H9 (cell line): ENCODE measurements around the gene YPEL1. TPM values are rescaled to one million over a fixed set of nuclear protein-coding genes. Genes with fewer than 3 reads are reported as not detected.

Source experiments
- DNase-seq: peaks from one replicate; pipeline ENCODE4 v3.0.0-alpha.2; 2017
- H2AFZ ChIP-seq: one replicate; pipeline ENCODE4 v1.6.1; 2013; ENCODE audit warnings: mild to moderate bottlenecking, low read length, control low read depth, moderate library complexity
- H2AK5ac ChIP-seq: 2 replicates; pipeline ENCODE4 v1.6.1; 2013; ENCODE audit warnings: low read length, control low read depth, mixed read lengths; ENCODE audit not compliant: insufficient read length
- H2BK120ac ChIP-seq: one replicate; pipeline ENCODE4 v1.6.1; 2013; ENCODE audit warnings: low read depth, mild to moderate bottlenecking, low read length, control low read depth, inconsistent platforms; ENCODE audit not compliant: poor library complexity, severe bottlenecking
- H2BK12ac ChIP-seq: 2 replicates; pipeline ENCODE4 v1.6.1; 2013; ENCODE audit warnings: low read length, control low read depth, mixed read lengths, low read depth; ENCODE audit not compliant: insufficient read length
- H2BK15ac ChIP-seq: 2 replicates; pipeline ENCODE4 v1.6.1; 2013; ENCODE audit warnings: low read depth, low read length, control low read depth
- H2BK20ac ChIP-seq: one replicate; pipeline ENCODE4 v1.6.1; 2013; ENCODE audit warnings: low read depth, mild to moderate bottlenecking, low read length, control low read depth, inconsistent platforms; ENCODE audit not compliant: poor library complexity, severe bottlenecking
- H2BK5ac ChIP-seq: 2 replicates; pipeline ENCODE4 v1.6.1; 2013; ENCODE audit warnings: low read length, control low read depth, mixed read lengths; ENCODE audit not compliant: insufficient read length
- H3K14ac ChIP-seq: 2 replicates; pipeline ENCODE4 v1.6.1; 2013; ENCODE audit warnings: low read length, control low read depth; ENCODE audit not compliant: insufficient read depth
- H3K18ac ChIP-seq: 2 replicates; pipeline ENCODE4 v1.6.1; 2013; ENCODE audit warnings: low read depth, mild to moderate bottlenecking, mixed read lengths, low read length, control low read depth; ENCODE audit not compliant: insufficient read length
- H3K23ac ChIP-seq: 2 replicates; pipeline ENCODE4 v1.6.1; 2013; ENCODE audit warnings: low read length, control low read depth, mixed read lengths, low read depth; ENCODE audit not compliant: insufficient read length
- H3K23me2 ChIP-seq: 2 replicates; pipeline ENCODE4 v1.6.1; 2013; ENCODE audit warnings: low read depth, mild to moderate bottlenecking, mixed read lengths, low read length, control low read depth; ENCODE audit not compliant: insufficient read length, poor library complexity, severe bottlenecking
- H3K27ac ChIP-seq: 2 replicates; pipeline ENCODE4 v1.5.1; 2013; ENCODE audit warnings: low read length, control low read depth, mixed read lengths, low read depth; ENCODE audit not compliant: insufficient read length
- H3K27me3 ChIP-seq: 2 replicates; pipeline ENCODE4 v1.6.1; 2013; ENCODE audit warnings: low read length, control low read depth, inconsistent platforms; ENCODE audit not compliant: insufficient read depth
- H3K4ac ChIP-seq: 2 replicates; pipeline ENCODE4 v1.6.1; 2013; ENCODE audit warnings: low read depth, mild to moderate bottlenecking, control low read depth, inconsistent platforms, low read length, moderate library complexity
- H3K4me1 ChIP-seq: 2 replicates; pipeline ENCODE4 v1.6.1; 2013; ENCODE audit warnings: low read length, control low read depth, inconsistent platforms; ENCODE audit not compliant: insufficient read depth
- H3K4me2 ChIP-seq: 2 replicates; pipeline ENCODE4 v1.6.1; 2013; ENCODE audit warnings: low read length, control low read depth, mixed read lengths; ENCODE audit not compliant: insufficient read length, insufficient read depth
- H3K56ac ChIP-seq: 2 replicates; pipeline ENCODE4 v1.6.1; 2013; ENCODE audit warnings: low read depth, mild to moderate bottlenecking, mixed read lengths, low read length, control low read depth; ENCODE audit not compliant: insufficient read length
- H3K79me1 ChIP-seq: 2 replicates; pipeline ENCODE4 v1.6.1; 2013; ENCODE audit warnings: low read depth, mild to moderate bottlenecking, moderate library complexity, low read length, control low read depth, inconsistent platforms; ENCODE audit not compliant: insufficient read depth, poor library complexity, severe bottlenecking
- H3K79me2 ChIP-seq: 2 replicates; pipeline ENCODE4 v1.6.1; 2013; ENCODE audit warnings: low read length, control low read depth, inconsistent platforms; ENCODE audit not compliant: insufficient read depth
- H3K9ac ChIP-seq: 2 replicates; pipeline ENCODE4 v1.6.1; 2013; ENCODE audit warnings: low read length, control low read depth, mixed read lengths; ENCODE audit not compliant: insufficient read length; ENCODE audit errors: extremely low read depth
- H3K9me3 ChIP-seq: one replicate; pipeline ENCODE4 v1.6.1; 2013; ENCODE audit warnings: low read depth, low read length, inconsistent platforms; ENCODE audit not compliant: control insufficient read depth
- H3T11ph ChIP-seq: one replicate; pipeline ENCODE4 v1.6.1; 2013; ENCODE audit warnings: mild to moderate bottlenecking, low read length, control low read depth, inconsistent platforms
- H4K20me1 ChIP-seq: one replicate; pipeline ENCODE4 v1.6.1; 2013; ENCODE audit not compliant: control insufficient read depth, insufficient read length, insufficient read depth
- H4K5ac ChIP-seq: 2 replicates; pipeline ENCODE4 v1.6.1; 2013; ENCODE audit warnings: low read depth, mild to moderate bottlenecking, mixed read lengths, low read length, control low read depth; ENCODE audit not compliant: insufficient read length
- H4K8ac ChIP-seq: replicated peaks from 2 replicates; pipeline ENCODE4 v1.6.1; 2013; ENCODE audit warnings: low read length, control low read depth, mixed read lengths, low read depth; ENCODE audit not compliant: insufficient read length
- H4K91ac ChIP-seq: 2 replicates; pipeline ENCODE4 v1.6.1; 2013; ENCODE audit warnings: low read depth, mild to moderate bottlenecking, moderate library complexity, mixed read lengths, low read length, control low read depth; ENCODE audit not compliant: insufficient read length
- H3K27ac Mint-ChIP-seq, 3 experiments: 2 replicates in 2 of 3; 3 replicates in 1 of 3; pipeline ENCODE4 v1.8.0; 2020 to 2021; ENCODE audit warnings: mixed read lengths in 3 of 3, mild to moderate bottlenecking in 1 of 3, moderate library complexity in 1 of 3
- H3K27me3 Mint-ChIP-seq: 2 replicates; pipeline ENCODE4 v1.8.0; 2021; ENCODE audit warnings: low read depth, mild to moderate bottlenecking, moderate library complexity, mixed read lengths
- H3K36me3 Mint-ChIP-seq, 3 experiments: 2 replicates in 2 of 3; 3 replicates in 1 of 3; pipeline ENCODE4 v1.8.0; 2020 to 2021; ENCODE audit warnings: low read depth in 3 of 3, mixed read lengths in 3 of 3; ENCODE audit not compliant: insufficient read depth in 1 of 3
- H3K4me1 Mint-ChIP-seq, 2 experiments: 2 replicates each; pipeline ENCODE4 v1.8.0; 2020; ENCODE audit warnings: mixed read lengths in 2 of 2
- H3K4me3 Mint-ChIP-seq, 2 experiments: 2 replicates in 1 of 2; 3 replicates in 1 of 2; pipeline ENCODE4 v1.8.0; 2020 to 2021; ENCODE audit warnings: mild to moderate bottlenecking in 2 of 2, mixed read lengths in 2 of 2, moderate library complexity in 1 of 2
- H3K9me3 Mint-ChIP-seq, 2 experiments: 2 replicates in 1 of 2; 3 replicates in 1 of 2; pipeline ENCODE4 v1.8.0; 2020; ENCODE audit warnings: mild to moderate bottlenecking in 2 of 2, mixed read lengths in 2 of 2, moderate library complexity in 1 of 2
- WGBS: extraction: QIAGEN DNeasy Blood & Tissue Kit; methylation state at CpG from one replicate; pipeline ENCODE4 v1.1.7; 2013; ENCODE audit warnings: missing lambda C conversion rate, low lambda C conversion rate, mixed read lengths; ENCODE audit not compliant: insufficient read length; ENCODE audit errors: extremely low coverage; 5-methylcytosine and 5-hydroxymethylcytosine counted together
- total RNA-seq: library from RNA; stranded (reverse); gene quantifications from 2 replicates; pipeline ENCODE4 v1.2.1, GENCODE V29; 2021
- TF ChIP-seq, protein P1 (sequence below): fragments of 200-600 bp; sonication (generic); conservative IDR thresholded peaks from 3 replicates; pipeline ENCODE4 v1.8.0; 2021; ENCODE audit warnings: antibody characterized with exemption, mild to moderate bottlenecking

The YPEL1 gene
- total RNA-seq, 1 experiment from 2014 or later: 5.4 TPM

DNA sequence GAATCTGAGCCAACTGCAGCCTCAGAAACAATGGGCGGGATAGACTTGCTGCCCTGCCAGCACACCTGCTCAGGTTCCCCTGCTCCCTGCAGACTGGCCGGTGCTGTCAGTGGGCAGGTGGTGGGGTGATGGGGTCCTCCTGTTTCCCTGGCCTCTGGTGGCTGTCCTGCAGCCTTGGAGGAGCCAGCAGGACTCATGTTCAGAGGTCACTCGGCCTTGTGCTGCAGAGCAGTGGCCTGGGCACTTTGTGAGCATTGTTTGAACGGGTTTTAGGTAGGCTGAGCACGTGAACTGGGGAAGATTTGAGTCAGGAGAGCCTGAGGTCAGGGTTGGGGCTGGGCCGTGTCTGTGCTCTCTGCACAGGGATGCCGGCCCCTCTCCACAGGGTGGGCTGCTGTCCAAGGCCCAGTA lies 52.2 kb downstream of the YPEL1 start:
- no peak overlapping the region for H3K27ac Mint-ChIP-seq
- Histone ChIP-seq H3K79me1 (no peaks in the 10 kb centered on the region), H4K5ac (no peak overlapping the region), H2BK120ac (no peak overlapping the region), H2BK5ac (no peak overlapping the region), H3K4me1 (no peaks in the 10 kb centered on the region), H3K4ac (no peak overlapping the region), H3T11ph (no peak overlapping the region), H2BK20ac (no peak overlapping the region), H2BK15ac (no peak overlapping the region), H3K9ac (no peak overlapping the region), H4K20me1 (no peaks in the 10 kb centered on the region), H2AK5ac (no peak overlapping the region), H3K27ac (no peak overlapping the region), H3K4me2 (no peak overlapping the region), H3K9me3 (no peaks in the 10 kb centered on the region), H2BK12ac (no peak overlapping the region), H3K56ac (no peak overlapping the region), H2AFZ (no peak overlapping the region), H3K23me2 (no peaks in the 10 kb centered on the region), H3K18ac (no peak overlapping the region), H3K79me2 (no peaks in the 10 kb centered on the region), H3K23ac (no peak overlapping the region), H3K14ac (no peak overlapping the region), H4K91ac (no peak overlapping the region), H4K8ac (no peak overlapping the region), H3K27me3 (no peaks in the 10 kb centered on the region)
- no peaks in the 10 kb centered on the region for H3K4me1 Mint-ChIP-seq
- no CpG with 5 or more reads among the region's 7 CpGs for WGBS
- H3K4me3 Mint-ChIP-seq: no peak overlapping the region
- peaks cover 0 to 3% of the 10 kb centered on the region in 2 experiments; a peak in 1 of 5 replicates for H3K9me3 Mint-ChIP-seq
- no peak for DNase-seq
- TF ChIP-seq, protein P1, sequence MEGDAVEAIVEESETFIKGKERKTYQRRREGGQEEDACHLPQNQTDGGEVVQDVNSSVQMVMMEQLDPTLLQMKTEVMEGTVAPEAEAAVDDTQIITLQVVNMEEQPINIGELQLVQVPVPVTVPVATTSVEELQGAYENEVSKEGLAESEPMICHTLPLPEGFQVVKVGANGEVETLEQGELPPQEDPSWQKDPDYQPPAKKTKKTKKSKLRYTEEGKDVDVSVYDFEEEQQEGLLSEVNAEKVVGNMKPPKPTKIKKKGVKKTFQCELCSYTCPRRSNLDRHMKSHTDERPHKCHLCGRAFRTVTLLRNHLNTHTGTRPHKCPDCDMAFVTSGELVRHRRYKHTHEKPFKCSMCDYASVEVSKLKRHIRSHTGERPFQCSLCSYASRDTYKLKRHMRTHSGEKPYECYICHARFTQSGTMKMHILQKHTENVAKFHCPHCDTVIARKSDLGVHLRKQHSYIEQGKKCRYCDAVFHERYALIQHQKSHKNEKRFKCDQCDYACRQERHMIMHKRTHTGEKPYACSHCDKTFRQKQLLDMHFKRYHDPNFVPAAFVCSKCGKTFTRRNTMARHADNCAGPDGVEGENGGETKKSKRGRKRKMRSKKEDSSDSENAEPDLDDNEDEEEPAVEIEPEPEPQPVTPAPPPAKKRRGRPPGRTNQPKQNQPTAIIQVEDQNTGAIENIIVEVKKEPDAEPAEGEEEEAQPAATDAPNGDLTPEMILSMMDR: no peak
- H3K27me3 Mint-ChIP-seq: no peaks in the 10 kb centered on the region
- H3K36me3 Mint-ChIP-seq: peaks cover 12 to 27% (median 20%) of the 10 kb centered on the region in 3 experiments
